HG03060 (cell line): ENCODE data around the gene FAM181B.
A peak's percentile ranks its signal among the peaks of the same experiment; 100 is the strongest.
"Not testable (repeated sequence)": the region's sequence is repeated elsewhere in the genome, so short reads cannot be mapped to it uniquely, and the experiment has no call there.

Experiments
- ATAC-seq: cut with Tn5 transposase; IDR thresholded peaks from one replicate; pipeline ENCODE4 v1.9.1; 2021; ENCODE audit warnings: low read depth, moderate number of reproducible peaks; ENCODE audit not compliant: unreplicated experiment

The FAM181B gene

DNA sequence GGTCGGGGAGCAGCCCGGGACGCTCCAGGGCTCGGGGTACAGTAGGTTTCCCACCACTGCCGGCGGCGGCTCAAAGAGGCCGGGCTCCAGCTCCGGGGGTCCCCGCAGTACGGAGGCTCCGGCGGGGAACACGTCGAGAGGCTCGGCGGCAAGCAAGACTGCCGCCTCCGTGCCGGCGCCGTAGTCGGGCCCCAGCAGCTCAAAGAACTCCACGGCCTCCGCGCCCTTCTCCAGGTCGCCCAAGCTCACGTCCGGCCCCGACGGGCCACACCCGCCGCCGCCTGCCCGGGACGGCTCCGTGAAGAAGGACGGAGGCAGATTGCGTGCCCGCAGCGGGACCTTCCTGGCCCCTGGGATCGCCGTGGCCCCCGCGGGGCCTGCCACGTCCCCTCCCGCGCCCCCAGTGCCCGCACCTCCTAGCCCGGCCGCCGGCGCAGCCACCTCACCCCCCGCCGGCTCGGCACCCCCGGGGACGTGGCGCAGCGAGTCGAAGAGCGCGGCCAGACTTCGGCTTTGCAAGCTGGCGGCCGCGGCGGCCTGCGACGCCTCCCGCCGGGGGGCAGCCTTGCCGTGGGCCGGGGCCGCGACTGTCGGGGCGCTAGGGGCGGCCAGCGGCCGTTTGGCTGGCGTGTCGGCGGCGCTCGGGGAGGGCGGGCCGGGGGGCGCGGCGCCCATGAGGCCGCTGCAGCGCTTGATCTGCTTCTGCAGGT is 775 bp downstream of the FAM181B start:
- ATAC-seq = no peak

DNA sequence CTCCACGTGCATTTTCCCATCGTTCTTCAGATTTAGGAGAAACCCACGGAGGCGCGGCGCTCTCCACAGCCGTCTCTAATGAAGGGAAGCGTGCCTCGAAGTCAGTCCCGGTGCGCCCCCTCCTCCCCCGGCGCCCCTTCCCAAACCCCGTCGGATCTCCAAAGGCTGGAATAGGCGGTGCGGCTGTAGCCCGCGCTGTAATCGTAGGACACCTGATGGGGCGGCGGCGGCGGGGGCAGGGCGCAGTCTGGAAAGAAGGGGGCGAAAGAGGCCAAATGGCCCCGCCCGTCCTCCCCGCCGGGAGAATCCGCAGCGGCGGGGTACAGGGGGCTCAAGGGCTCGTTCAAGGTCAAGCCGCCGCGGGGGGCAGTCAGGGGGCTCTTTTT is 1.3 kb downstream of the FAM181B start:
- ATAC-seq = no peak

DNA sequence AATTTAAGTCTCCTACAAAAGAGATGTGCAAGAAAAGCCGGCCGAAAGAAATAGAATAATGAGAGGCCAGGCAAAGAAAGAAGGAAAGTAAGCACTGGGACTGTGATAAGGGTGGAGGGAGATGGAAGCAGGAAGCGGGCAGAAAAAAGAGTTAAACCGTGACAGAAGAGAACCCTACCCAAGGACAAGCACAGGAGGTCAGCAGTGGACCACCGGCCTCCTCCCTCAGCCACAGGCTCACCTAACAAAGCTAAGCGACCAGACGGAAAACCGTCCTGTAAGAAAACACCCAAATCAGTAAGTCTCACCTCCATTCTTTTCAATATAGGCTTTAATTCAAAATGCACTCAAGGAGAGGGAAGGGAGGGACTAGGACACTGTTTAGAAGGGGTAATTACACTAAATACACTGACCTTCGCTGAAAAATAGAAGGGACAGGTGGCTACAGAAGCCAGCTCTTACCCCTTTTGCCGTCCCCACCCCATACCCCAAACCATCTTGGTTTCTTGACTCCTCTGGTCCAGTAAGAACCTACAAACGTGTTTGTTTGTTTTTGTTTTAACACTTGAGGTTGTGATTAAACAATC is 1.9 kb downstream of the FAM181B start:
- no peak for ATAC-seq

DNA sequence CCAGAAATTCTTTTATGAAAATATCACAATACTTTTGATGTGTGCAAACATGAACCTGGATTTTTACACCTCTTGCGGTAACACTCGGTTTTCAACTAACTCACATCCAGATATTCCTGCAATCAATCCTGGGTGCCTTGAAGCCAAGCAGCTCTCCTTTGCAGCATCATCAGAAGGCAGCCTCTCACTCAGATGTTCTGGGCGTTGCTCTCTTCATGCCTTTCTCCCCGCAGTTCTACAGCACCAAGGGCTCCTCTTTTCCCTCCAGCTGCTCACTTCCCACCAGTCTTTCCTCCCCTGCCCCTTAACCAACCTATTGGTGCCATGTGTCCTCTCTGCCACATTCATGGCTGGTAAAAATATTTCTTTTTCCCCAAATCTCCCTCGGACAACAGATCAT is 2.9 kb downstream of the FAM181B start:
- no peak for ATAC-seq

DNA sequence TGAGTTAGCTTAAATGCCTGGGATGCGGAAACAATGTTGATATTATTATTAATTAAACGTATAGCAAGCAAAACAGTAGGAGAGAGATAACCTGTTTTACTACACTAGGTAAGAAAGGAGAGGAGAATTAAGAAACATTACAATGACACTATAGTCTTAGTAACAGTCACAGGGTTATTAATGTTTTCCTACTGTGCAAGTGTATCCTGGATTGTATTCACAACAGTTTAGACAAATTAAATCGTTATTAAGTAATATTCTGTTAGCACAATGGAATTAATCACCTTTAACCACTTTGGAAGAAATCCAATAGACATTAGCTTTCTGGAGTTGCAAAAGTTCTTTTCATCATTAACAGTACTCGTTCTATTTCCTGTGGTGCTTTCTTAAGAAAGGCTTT is 3.4 kb downstream of the FAM181B start:
- ATAC-seq = no peak

DNA sequence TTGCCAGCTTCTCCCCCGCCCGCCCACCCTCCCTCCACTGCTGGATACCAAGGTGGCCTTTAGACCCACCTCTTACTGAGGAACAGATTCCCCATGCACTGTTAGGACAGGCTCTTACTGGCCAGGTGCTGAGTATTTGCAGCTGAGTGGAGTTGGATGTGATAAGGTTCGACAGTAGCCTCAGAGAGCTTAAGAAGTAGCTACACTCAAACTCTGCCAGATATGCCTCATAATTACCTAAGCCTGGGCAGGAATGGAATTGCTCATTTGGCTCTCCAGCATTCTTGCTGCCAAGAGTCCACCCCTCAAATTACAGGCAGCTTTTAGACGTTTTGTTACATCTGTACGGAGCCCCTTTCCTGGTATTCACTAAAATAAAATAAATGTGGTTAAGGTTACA is 9.6 kb downstream of the FAM181B start:
- no peak for ATAC-seq

DNA sequence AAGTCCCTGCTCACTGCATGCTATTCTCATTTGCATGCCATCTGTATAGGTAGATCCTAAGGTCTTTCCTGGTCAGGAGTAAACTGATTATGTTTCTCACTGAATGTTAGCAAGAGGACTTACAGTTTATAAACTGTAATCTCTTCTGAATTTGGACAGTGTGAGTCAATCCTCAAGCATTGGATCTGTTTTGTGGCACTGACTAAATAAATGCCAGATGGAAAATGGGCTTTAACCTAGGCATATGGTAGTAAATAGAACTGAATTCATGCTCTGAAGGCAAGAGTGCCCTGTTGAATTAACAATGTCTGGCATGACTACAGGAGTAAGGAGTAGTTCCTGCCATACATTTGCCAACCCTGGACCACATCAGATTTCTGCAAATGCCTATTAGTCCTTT is 11.4 kb downstream of the FAM181B start:
- no peak for ATAC-seq

DNA sequence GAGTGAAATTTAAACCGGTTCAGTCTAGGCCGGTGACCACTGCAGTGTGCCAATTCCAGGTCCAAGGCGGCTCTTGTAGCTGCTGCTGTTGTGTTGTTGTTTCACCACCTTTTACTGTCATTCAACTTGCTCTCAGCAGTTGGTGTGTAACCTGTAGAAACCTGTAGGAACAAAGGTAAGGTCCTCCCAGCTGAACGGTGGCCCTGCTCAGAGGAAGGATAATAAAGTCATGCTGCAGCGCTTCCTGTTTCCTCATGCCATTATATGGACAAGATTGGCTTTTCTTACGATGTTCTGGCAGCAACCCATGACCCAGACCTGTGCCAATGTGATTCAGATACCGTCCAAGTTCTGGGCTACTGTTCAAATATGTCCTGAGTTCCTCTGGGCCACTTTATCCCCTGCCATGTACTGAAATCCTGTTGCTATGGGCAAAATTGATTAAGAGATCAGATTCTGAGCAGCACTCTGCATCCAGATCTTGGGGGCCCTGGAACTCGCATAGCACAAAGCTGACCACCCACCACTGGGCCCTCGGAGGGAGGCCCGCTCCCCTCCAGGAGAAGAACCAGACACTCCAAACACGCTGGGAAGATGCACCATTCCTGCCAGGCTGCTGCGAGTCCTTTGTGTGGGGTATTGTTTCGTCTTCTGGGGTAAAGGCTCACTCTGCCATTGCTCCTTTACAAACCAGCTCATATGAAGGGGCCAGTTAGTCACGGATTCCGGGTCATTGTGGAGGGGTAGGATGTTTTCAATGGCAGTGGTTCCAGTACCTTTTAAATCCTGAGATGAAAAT is 13.2 kb downstream of the FAM181B start:
- no peak for ATAC-seq

DNA sequence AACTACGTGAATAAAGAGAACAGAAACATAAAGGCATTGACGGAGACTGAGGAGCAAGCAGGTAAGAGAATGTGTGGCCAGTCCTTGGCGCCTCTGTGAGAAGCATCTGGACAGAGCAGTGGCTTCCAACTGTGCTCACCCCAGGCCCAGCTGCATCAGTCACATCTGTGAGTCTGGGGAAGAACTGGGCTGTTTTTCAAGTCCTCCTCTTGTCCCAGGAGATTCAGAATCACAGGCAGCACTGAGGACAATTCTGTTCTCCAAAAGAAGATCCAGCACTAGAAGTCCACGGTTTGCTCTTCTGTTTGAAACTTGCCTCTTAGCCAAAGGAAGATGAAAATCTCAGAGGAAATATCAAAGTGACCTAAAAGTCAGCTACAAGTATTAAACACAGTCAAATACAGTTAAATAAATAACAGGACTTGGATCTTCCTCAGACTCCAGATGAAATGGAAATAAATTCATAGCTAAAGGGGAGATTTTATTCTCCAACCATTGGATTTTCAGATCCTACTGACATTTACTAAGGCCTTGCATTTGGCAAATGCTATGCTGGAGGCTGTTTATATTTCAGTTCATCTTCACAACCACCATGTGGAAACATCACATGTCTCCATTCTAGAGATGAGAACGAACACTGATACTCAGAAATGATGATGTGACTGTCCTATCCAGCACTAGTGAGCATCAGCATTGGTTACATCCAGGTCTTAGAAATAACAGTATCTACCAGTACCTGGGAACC is 14.1 kb downstream of the FAM181B start:
- ATAC-seq = no peak

DNA sequence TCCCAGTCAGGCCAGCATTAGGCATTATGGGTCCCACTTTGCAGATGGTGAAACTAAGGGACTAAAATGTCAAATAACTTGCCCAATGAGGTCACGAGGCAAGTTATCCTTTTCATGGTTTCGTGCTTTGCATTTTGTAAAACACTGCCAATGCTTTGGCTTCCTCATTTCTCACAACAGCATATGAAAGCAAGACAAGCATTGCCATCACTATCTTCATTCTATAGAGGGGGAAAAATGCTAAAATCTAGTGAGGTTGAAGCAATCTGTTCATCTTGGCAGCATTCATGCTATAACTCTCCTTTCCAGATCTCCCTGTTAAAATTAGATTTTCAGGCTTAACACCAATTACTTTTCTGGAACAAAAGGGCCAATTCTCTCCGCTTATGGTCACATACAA is 14.8 kb downstream of the FAM181B start:
- ATAC-seq = no peak

DNA sequence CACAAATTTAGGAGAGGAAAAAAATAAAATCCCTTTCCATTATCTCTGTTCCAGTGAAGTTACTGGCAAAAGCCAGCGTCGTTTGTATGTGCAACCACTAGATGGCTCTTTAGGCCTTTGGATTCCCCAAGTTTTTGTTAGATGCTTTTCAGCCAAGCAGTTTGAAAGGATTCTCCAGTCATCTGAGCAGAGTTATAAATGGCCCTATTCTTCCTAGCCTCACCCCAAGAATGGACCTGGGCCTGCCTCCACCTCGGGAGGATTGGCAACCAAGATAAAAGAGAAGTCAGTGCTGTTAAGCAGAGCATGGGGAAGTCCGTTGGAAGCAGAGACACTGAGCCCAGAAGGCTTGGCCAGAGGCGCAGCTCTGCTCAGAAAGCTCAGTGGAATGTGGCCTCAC is 15.4 kb downstream of the FAM181B start:
- ATAC-seq = no peak

DNA sequence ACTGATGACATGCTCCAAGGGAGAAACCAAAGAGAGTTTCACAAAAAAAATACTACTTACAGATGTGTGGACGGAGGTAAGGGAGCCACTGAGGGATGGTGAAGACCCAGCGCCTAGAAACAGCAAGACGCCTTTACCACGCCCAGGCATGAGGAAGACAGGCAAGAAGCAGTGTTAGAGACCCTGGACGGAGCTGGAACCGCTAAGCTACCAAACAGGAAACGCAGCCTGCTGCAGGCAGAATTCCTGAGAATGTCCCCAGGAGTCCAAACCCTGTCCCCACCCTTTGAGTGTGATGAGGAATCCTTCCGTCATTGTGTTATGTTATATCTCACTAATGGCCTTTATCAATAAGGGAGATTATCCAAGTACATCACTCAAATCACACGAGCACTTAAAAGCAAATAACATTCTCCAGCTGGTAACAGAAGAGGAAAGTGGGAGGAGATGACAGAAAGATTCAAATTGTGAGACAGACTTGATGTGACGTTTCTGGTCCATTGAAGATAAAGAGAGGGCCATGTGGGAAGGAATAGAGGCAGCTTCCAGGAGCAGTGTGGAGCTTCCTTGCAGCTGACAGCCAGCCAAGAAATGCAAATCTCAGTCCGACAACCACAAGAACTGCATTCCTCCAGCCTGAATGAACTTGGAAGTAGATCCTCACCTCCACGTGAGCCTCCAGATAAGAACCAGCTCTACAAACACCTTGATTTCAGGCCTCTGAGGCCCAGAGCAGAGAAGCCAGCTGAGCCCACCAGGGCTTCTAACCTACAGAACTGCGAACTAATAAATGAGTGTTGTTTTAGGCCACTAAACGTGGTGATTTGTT is 19.1 kb downstream of the FAM181B start:
- ATAC-seq = no peak

DNA sequence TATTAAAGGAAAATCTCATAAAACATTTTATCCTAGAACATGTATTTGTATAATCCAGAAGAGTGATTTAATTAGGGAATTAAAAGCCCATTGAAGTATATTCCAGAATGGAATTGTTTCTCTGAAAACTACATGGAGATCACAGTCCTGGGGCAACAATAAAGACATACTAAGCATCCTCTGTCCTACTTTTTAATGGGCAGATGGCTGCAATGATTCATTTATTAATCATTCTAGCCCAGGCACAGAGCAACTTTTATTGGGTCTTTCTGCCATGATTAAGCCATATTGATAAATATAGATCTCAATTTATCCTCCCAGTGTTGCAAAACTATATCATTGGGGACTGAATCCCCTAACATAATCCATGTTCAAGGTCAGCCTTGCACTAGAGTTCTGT is 22.0 kb downstream of the FAM181B start:
- ATAC-seq = no peak

DNA sequence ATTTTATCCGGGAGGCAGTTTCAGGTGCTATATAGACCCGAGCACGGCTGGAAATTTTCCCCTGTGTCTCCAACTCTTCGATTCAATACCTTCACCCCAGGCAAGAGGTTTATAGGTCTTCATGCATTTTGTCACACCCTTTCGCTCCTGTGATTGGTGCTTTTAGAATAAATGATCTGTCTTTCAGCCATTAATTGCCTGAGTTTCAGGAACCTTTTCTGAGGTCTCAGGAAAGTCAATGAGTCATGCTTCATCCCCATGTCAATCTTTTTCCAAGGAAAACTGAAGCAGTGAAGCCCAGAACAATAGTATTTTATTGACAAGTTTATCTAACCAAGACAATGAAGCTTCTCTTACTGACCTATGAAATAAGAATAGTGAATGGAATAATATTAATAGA is 29.9 kb downstream of the FAM181B start:
- ATAC-seq = no peak

DNA sequence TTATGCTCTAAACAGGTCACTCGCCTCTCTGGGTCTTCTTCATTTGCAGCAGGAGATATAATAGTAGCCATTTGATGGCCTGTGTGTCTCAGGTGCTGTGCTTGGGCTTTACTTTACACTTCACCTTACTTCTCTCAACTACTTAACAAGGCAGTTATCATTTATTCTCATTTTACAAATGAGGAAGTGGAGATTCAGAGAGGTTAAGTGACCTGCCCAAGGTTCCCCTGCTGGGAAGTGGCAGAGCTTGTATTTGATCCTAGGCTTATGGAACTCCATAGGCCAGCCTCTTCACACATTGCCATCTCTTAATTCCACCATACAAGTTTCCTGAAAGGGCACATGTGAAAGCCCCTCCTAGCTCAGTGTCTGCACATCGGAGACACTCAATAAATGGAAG is 30.4 kb downstream of the FAM181B start:
- no peak for ATAC-seq

DNA sequence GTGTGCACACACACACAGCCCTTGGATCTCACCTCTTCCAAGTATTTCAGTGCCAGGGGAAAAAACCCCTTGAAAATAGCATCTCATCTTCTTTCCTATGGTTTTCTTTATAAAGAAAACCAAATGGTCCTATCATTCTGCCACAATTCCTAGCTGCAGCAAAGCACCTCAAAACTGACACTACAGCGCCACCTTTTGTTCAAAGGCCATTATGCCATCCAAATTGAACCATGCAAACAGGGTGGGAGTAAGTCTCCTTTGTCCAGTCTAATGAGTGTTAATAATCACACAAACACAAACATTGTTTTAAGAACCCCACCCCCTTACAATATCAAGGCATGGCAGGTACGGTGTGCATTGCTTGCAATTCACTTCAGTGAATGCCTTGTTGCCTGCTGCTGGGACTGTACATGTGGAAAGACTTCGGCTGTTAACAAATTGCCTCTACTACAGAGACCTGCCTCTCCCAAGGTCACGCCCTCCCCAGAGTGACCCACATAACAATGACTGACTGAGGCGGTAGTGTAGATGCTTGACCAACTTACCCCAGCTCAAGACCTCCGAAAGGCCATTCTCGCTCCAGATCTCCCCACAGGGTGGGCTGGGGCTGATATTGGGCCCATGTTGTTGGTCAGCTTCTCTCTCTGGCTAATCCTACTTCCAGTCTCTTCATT is 31.7 kb downstream of the FAM181B start:
- peak; percentile 64 for ATAC-seq

DNA sequence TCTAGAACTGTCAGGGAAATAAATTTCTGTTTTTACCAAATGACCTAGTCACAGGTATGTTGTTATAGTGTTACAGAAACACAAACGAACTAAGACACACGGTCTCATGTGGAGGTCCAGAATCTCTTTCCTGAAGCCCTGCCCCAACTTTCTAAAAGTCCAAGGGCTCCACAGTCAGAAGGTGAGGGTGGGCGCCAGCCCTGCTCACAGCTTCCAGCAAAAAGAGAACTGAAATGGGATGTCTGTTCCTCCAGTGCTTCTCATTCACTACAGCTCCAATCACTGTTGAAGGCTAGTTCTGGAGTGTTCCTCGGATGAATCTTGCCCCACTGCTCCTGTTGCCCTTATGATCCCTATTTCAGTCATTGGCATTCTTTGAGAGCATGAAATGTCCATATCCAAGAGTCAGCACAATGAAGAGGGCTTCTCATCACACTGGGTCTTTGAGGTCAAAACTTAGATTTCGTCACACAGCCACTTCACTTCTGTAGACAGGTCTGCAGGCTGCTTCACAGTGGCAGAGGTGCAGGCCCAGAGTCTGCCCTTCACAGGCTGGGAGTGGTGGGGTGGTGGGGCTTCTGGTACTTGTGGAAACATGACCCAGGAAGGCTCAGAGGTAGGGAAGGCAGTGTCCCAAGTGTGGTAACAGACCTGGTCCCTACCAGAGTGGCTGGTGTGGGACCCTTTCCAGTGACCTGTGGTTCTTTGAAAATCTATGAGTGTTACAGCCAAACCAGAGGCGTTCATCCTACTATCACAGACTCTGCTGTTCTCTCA is 34.9 kb downstream of the FAM181B start:
- no peak for ATAC-seq

DNA sequence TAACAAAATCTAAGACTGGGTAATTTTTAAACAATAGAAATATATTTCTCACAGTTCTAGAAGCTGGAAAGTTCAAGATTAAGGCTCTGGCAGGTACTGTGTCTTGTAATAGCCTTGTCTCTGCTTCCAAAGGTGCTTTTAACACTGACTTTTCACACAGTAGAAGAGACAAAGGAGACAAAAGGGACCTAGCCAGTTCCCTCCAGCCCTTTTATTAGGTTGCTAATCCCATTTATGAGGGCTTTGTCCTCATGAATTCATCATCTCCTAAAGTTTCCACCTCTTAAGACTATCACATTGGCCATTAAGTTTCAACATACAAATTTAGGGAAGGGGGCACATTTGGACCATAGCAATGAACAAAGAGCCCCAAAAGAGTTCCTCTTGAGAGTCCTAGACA is 40.7 kb downstream of the FAM181B start:
- no peak for ATAC-seq

DNA sequence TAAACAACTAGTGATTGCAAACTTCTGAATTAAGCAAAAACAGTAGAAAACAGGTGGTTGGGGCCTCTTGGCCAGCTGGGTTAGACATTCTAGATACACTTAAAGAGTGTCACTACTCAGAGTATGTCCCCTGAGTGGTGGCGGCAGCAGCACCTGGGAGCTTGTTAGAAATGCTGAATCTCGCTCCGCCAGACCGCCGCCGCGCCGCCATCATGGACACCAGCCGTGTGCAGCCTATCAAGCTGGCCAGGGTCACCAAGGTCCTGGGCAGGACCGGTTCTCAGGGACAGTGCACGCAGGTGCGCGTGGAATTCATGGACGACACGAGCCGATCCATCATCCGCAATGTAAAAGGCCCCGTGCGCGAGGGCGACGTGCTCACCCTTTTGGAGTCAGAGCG is 44.3 kb downstream of the FAM181B start:
- not testable (repeated sequence) for ATAC-seq
